Osteoblast (primary cell): Measurements from ENCODE around the gene CMTM7. TPM values are rescaled to one million over a fixed set of nuclear protein-coding genes. Genes with fewer than 3 reads are reported as not detected.
"Not testable (repeated sequence)": the region's sequence is repeated elsewhere in the genome, so short reads cannot be mapped to it uniquely, and the experiment has no call there.

ENCODE experiments used
- DNase-seq: peaks from one replicate; pipeline ENCODE4 v3.0.0; 2011; ENCODE audit warnings: low spot score, mixed read lengths; ENCODE audit not compliant: insufficient read length; ENCODE audit errors: missing footprints
- H2AFZ ChIP-seq: 2 replicates; pipeline ENCODE4 v1.6.0; 2011; ENCODE audit warnings: mild to moderate bottlenecking, low read length
- H3K27ac ChIP-seq: 2 replicates; pipeline ENCODE4 v1.5.1; 2011; ENCODE audit warnings: mild to moderate bottlenecking, low read depth, low read length, moderate library complexity
- H3K27me3 ChIP-seq: 2 replicates; pipeline ENCODE4 v1.6.0; 2012; ENCODE audit warnings: mild to moderate bottlenecking, control low read depth, inconsistent platforms, low read length, moderate library complexity; ENCODE audit not compliant: insufficient read depth
- H3K36me3 ChIP-seq: 2 replicates; pipeline ENCODE4 v1.5.1; 2011; ENCODE audit warnings: mild to moderate bottlenecking, low read length, control low read depth, moderate library complexity; ENCODE audit not compliant: insufficient read depth
- H3K4me1 ChIP-seq: 2 replicates; pipeline ENCODE4 v1.5.1; 2011; ENCODE audit warnings: mild to moderate bottlenecking, low read length, control low read depth, moderate library complexity; ENCODE audit not compliant: insufficient read depth
- H3K4me2 ChIP-seq: 2 replicates; pipeline ENCODE4 v1.6.0; 2011; ENCODE audit warnings: mild to moderate bottlenecking, low read length; ENCODE audit not compliant: insufficient read depth
- H3K4me3 ChIP-seq: fragments of 200-600 bp; sonication (generic); 3 replicates; pipeline ENCODE4 v1.5.1; 2012; ENCODE audit warnings: mild to moderate bottlenecking, low read length, inconsistent platforms; ENCODE audit not compliant: insufficient read depth
- H3K79me2 ChIP-seq: 2 replicates; pipeline ENCODE4 v1.6.0; 2012; ENCODE audit warnings: mild to moderate bottlenecking, low read length, control low read depth, inconsistent platforms; ENCODE audit not compliant: insufficient read depth
- H3K9me3 ChIP-seq: 2 replicates; pipeline ENCODE4 v1.5.1; 2011; ENCODE audit warnings: low read depth, low read length, control low read depth
- H4K20me1 ChIP-seq: 2 replicates; pipeline ENCODE4 v1.6.0; 2012; ENCODE audit warnings: mild to moderate bottlenecking, low read length, control low read depth; ENCODE audit not compliant: insufficient read depth
- total RNA-seq: library from RNA; depleted of rRNA; stranded (reverse); fragments of >200 nt; gene quantifications from 2 replicates; pipeline ENCODE4 v1.2.3, GENCODE V29; 2012
- TF ChIP-seq, protein P1 (sequence below): IDR thresholded peaks from 2 replicates; pipeline ENCODE4 v1.5.1; 2011; ENCODE audit warnings: mild to moderate bottlenecking, low read depth, low read length, moderate library complexity; ENCODE audit errors: extremely low read depth

The CMTM7 gene
- total RNA-seq, 1 donor: 7.2 TPM

DNA sequence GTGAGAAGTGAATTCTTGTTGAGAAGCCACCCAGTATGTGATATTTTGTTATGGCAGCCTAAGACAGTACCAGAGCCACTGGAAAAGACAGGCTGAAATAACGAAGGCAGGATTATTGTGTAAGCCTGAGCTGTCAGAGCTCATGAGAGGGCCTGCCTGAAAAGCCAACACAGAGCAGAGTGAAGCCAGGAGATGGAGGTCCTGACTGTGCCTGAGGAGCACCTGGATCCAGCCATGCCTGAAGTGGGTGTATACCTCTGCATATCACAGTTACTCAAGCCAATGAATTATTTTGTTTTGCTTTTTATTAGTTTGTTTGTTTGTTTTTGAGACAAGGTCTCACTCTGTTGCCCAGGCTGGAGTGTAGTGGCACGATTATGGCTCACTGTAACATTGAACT, 4.1 kb upstream of the CMTM7 start:
- no peak overlapping the region for H2AFZ ChIP-seq
- H3K9me3 ChIP-seq: no peaks in the 10 kb centered on the region
- no peak for DNase-seq
- H3K4me2 ChIP-seq: no peak overlapping the region
- peaks cover 5% of the 10 kb centered on the region for H3K4me1 ChIP-seq
- no peaks in the 10 kb centered on the region for H3K36me3 ChIP-seq
- H3K4me3 ChIP-seq: no peak overlapping the region
- H3K27ac ChIP-seq: no peak overlapping the region
- peaks cover 14% of the 10 kb centered on the region for H3K27me3 ChIP-seq
- peaks cover 7% of the 10 kb centered on the region for H3K79me2 ChIP-seq
- no peaks in the 10 kb centered on the region for H4K20me1 ChIP-seq
- TF ChIP-seq, protein P1, sequence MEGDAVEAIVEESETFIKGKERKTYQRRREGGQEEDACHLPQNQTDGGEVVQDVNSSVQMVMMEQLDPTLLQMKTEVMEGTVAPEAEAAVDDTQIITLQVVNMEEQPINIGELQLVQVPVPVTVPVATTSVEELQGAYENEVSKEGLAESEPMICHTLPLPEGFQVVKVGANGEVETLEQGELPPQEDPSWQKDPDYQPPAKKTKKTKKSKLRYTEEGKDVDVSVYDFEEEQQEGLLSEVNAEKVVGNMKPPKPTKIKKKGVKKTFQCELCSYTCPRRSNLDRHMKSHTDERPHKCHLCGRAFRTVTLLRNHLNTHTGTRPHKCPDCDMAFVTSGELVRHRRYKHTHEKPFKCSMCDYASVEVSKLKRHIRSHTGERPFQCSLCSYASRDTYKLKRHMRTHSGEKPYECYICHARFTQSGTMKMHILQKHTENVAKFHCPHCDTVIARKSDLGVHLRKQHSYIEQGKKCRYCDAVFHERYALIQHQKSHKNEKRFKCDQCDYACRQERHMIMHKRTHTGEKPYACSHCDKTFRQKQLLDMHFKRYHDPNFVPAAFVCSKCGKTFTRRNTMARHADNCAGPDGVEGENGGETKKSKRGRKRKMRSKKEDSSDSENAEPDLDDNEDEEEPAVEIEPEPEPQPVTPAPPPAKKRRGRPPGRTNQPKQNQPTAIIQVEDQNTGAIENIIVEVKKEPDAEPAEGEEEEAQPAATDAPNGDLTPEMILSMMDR: no peak

DNA sequence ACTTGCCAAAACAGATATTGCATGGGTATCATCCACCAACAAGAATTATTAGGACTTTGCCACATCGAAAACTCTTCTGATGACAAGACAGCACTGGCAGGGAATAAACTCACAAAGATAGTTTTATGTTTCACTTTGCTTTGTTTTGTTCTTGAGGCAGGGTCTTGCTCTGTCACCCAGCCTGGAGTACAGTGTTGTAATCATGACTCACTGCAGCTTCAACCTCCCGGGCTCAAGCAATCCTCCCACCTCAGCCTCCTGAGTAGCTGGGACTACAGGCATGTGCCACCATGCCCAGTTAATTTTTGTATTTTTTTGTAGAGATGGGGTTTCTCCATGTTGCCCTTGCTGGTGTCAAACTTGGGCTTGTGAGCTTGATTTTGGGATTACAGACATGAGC, 2.1 kb upstream of the CMTM7 start:
- Histone ChIP-seq H3K27me3 (peaks cover 12% of the 10 kb centered on the region), H3K79me2 (peaks cover 27% of the 10 kb centered on the region), H3K4me1 (peaks cover 11% of the 10 kb centered on the region)
- H3K4me3 ChIP-seq, H3K9me3 ChIP-seq, H3K36me3 ChIP-seq, DNase-seq, H3K27ac ChIP-seq, H2AFZ ChIP-seq, H3K4me2 ChIP-seq, H4K20me1 ChIP-seq: not testable (repeated sequence)

DNA sequence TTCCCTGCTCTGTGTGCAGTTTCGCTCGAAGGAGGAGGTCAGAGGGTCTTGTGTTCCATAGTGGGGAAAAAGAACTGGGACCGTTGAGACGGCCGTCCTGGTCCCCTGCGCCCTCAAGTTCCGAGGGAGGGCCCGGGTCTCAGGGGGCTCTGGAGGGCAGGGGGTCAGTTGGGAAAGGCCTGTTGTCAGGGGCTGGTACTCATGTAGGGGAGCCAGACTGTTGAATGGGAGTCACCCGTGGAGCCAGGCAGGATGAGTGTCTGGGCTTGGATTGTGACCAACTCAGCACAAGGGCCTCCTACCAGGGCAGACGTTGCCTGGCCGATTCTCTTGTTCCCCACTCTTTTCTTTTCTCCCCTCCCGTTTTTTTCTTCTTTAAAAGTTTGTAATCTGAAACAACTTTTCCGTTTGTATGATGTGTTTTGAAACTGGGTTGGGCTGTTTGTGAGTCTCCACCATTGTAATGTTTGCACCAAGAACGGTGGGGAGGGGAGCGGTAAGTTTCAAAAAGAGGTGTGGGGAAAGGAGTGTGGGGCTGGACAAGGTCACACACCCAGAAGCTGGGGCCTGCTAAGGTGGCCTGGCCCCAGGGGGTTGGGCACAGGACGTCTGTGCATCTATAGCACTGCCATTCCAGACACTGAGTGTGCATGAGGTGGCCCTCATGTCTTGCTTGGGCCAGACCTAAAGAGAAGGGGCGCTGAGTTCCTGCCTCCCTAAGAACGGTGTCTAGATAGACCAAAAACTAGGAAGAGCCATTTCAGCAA, 1.1 kb downstream of the CMTM7 start:
- H3K4me2 ChIP-seq: peak overlapping the region; percentile 92
- H3K27ac ChIP-seq: peak overlapping the region; percentile 58
- H3K4me1 ChIP-seq: peaks cover 11% of the 10 kb centered on the region
- peak overlapping the region; percentile 96 for H2AFZ ChIP-seq
- H3K4me3 ChIP-seq: peak overlapping the region; percentile 89
- peak; percentile 92 for DNase-seq
- no peaks in the 10 kb centered on the region for H3K36me3 ChIP-seq
- no peaks in the 10 kb centered on the region for H3K9me3 ChIP-seq
- H3K27me3 ChIP-seq: no peaks in the 10 kb centered on the region
- TF ChIP-seq, protein P1: no peak
- H4K20me1 ChIP-seq: peaks cover 3% of the 10 kb centered on the region
- H3K79me2 ChIP-seq: peaks cover 48% of the 10 kb centered on the region

GRCh38 chr3:32395496-32395895, 3.8 kb downstream of the CMTM7 start:
- H3K9me3 ChIP-seq: no peaks in the 10 kb centered on the region
- DNase-seq: no peak

More at GRCh38 chr3:32395496-32395895, 3.8 kb downstream of the CMTM7 start:
- no peak overlapping the region for H3K4me3 ChIP-seq
- H3K79me2 ChIP-seq: peaks cover 65% of the 10 kb centered on the region
- H4K20me1 ChIP-seq: peaks cover 3% of the 10 kb centered on the region
- H3K36me3 ChIP-seq: no peaks in the 10 kb centered on the region
- no peak overlapping the region for H3K4me2 ChIP-seq
- H3K4me1 ChIP-seq: peaks cover 11% of the 10 kb centered on the region
- H2AFZ ChIP-seq: no peak overlapping the region
- TF ChIP-seq, protein P1: no peak
- no peak overlapping the region for H3K27ac ChIP-seq
- no peaks in the 10 kb centered on the region for H3K27me3 ChIP-seq
